GM12891 (cell line): ENCODE measurements around the gene CA4.
A peak's percentile ranks its signal among the peaks of the same experiment; 100 is the strongest.
"Not testable (repeated sequence)": the region's sequence is repeated elsewhere in the genome, so short reads cannot be mapped to it uniquely, and the experiment has no call there.

Source experiments
- DNase-seq: peaks from one replicate; pipeline ENCODE4 v3.0.0; 2011; ENCODE audit warnings: low spot score; ENCODE audit not compliant: insufficient read length
- FAIRE-seq: peaks from 2 replicates; lab custom pipeline; 2011; peaks lifted over from hg19 to GRCh38; lab: Jason Lieb, UNC
- PAX5 ChIP-seq: IDR thresholded peaks from 2 replicates; pipeline ENCODE4 v1.6.1; 2011; ENCODE audit warnings: low read length, moderate library complexity, mild to moderate bottlenecking; ENCODE audit not compliant: insufficient read depth, severe bottlenecking
- POLR2A ChIP-seq: IDR thresholded peaks from 2 replicates; pipeline ENCODE4 v1.6.1; 2011; ENCODE audit warnings: low read depth, low read length, control low read depth
- POLR2AphosphoS5 ChIP-seq: IDR thresholded peaks from 2 replicates; pipeline ENCODE4 v1.6.1; 2011; ENCODE audit warnings: low read depth, low read length, control low read depth
- POU2F2 ChIP-seq: IDR thresholded peaks from 2 replicates; pipeline ENCODE4 v1.6.1; 2011; ENCODE audit warnings: low read depth, mild to moderate bottlenecking, control low read depth, low read length, moderate library complexity
- SPI1 ChIP-seq: IDR thresholded peaks from 2 replicates; pipeline ENCODE4 v1.6.1; 2011; ENCODE audit warnings: low read depth, low read length, control low read depth
- TAF1 ChIP-seq: IDR thresholded peaks from 2 replicates; pipeline ENCODE4 v1.6.1; 2011; ENCODE audit warnings: low read depth, low read length, control low read depth

The CA4 gene

DNA sequence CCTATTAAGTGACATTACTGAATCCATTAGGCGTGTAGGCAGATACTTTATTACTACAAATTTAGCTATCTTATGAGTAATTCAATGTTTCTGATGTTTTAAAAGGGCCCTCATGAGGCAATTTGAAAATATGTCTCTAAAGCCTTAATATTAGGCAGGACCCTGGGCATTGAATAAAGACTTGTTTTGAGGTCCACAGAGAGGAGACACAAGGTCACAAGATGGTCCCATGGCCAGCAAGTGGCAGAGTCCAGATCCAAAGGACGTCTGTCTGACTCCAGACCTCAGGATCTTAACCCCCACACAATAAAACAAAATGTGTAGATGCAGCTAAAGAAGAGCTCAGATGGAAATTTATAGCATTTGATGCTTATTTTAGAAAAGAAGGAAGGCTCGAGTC, 39.2 kb upstream of the CA4 start:
- FAIRE-seq (no peak), DNase-seq (no peak)

DNA sequence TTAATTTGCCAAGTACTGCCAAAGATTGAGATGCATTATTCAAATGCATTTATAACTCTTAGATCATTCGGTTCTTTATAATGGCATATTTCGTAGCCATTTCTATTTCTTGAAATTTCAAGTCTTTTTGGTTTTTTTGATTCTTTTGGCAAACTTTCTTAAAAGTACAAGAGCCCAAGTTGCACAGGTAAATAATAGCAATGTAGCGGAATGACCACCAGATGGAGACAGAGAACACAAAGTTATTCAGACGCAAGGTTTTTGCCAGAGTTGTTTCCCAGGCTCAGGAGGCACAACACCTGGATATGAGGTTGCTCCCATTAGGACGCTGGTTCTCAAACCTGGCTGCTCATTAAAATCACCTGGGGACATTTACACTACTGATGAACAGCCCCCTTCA, 38.1 kb upstream of the CA4 start:
- FAIRE-seq: peak; percentile 87
- DNase-seq: not testable (repeated sequence)

More for the DNA sequence above, 39.2 kb upstream of the CA4 start:
- TF ChIP-seq PAX5: no peak
- TF ChIP-seq SPI1: no peak
- no peak for TF ChIP-seq POU2F2

DNA sequence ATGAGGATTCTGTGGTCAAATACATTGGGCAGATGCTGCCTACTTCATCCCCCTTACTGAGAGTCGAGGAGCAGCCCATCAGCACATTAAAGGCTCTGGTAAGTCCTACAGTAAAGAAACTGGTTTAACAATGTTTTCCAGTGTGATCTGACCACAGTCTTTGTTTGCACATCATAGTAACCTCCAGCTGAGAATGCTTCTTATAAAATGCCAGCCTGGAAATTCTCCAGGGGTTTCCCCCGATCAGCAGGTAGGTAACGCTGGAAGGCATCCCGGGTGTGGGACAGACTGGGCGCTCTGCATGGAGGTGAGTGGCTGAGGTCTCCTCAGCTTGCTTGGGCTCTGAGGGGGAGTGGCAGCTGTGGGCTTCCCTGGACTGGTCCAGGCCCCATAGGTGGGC, 34.4 kb upstream of the CA4 start:
- FAIRE-seq: not testable (repeated sequence)

DNA sequence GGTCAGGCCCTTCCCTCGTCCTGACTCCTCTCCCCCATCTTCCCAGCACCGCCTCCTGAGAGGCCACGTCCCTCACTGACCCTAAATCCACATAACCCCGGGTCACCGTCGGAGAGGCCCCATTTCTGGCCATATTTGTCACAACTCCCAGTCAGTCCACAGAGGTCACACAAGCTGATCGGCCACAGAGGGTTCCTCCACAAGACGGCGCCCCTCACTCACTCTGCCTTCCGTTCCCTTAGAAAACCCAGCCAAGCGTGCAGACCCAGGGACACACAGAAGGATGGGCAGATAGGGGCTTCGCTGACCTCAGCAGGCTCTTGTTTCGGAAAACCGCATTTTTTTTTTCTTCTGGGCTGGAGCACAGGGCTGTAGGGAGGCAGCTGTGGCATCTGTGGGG, 33.6 kb upstream of the CA4 start:
- FAIRE-seq, DNase-seq: not testable (repeated sequence)

More for the DNA sequence above, 34.4 kb upstream of the CA4 start:
- DNase-seq: not testable (repeated sequence)

DNA sequence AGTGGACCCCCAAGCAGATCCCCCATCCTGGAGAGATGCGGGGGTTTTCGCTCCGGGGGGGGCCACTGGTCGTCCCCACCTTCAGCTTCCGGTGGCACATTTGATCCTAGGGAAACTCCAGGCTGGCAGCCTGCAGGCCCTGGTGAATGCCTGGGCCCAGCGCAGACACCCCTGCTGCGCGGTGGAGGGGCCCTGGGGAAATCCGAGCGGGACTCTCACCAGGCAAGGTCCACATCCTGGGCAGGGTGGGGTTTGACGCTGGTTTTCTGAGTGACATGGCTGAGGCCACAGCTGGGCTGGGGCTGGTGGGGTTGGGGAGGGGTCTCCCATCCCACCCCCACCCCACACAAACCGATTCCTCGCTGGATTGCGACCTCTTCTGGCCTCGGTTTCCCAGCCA, 30.6 kb upstream of the CA4 start:
- DNase-seq, FAIRE-seq: not testable (repeated sequence)

DNA sequence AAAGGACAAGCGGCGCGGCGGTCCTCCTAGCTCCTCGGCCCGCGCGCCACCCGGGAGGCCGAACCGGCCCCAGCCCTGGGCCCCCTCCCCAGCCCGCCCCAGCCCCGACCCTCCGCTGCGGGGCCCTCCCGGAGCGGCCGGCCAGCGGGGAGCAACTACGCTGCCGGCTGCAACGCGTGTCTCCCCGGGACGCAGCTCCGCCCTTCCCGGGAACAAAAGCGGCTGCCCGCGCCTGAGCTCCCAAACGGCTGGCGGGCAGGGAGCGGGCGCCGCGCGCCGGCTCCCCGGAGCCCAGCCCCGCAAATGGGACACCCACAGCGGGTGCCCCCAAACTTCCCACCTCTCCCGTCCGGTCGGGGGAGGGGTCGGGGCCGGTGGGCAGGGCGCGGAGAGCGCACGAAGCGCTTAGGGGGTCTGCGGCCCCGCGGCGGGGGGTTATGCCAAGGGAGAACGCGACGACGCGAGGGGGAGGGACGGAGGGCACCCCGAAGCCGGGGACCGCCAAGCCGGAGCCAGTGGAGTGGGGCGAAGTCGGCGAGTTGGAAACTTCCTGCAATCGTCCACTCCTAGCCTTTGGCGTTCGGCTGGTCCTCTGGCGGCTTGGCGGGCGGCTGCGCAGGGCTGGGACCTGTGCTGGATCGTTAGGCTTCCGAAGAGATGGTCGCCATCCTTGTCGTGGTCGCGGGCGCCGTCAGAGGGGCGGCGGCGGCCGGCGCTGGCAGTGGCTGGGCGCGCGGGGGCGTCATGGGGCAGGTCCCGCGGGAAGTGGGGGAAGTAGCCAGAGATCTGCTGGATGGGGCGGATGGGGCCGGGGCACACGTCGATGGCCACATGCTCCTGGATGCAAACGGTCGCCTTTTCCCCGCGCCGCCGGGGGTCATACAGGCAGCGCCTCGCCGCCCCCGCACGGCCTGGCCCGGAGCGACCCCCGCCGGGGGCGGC, 29.7 kb upstream of the CA4 start:
- not testable (repeated sequence) for DNase-seq, FAIRE-seq

DNA sequence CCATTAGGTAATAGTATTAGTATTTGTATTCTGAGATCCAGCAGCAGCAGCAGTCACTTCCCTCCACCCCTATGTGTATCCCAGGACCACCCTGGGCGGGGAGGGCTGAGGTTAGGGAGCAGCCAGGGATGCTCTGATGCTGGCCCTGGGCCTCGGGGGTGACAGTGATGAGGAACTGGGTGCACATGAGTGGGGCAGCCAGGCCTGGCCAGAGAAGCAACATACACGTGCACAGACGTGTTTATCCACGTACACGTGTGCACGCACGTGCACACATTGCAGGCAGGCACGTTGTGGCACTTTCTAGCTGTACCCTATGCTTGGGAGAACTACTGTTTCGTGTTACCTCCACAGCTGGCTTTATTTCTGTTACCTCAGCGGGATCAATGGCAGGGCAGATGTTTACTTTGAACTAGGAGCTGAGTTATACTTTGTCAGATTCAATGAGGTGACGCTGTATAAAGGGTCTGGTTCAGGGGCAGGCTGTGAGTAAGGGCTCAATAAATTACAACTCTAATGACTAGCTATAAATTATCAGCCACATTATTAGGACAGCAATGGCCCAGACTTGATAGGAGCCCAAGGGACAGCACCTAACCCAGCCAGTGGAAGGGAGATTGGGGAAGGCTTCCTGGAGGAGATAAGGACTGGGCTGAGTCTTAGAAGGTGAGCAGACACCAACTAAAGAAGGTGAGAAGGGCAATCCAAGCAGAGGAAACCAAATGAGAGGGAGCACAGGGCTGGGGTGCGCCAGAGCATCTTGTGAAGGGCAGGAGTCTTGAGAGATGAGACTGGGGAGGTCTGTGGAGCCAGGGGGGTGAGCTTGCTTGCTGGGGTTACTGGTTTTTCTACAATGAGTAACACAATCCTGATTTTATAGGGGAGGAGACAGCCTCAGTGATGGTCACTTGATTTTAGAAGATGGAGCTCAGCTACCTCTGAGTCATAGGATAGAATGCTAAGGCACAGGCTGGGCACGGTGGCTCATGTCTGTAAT, 22.4 kb upstream of the CA4 start:
- TF ChIP-seq POU2F2: no peak
- no peak for TF ChIP-seq PAX5
- no peak for TF ChIP-seq SPI1
- TF ChIP-seq TAF1: no peak
- no peak for TF ChIP-seq POLR2AphosphoS5
- TF ChIP-seq POLR2A: no peak
- no peak for FAIRE-seq
- DNase-seq: no peak

DNA sequence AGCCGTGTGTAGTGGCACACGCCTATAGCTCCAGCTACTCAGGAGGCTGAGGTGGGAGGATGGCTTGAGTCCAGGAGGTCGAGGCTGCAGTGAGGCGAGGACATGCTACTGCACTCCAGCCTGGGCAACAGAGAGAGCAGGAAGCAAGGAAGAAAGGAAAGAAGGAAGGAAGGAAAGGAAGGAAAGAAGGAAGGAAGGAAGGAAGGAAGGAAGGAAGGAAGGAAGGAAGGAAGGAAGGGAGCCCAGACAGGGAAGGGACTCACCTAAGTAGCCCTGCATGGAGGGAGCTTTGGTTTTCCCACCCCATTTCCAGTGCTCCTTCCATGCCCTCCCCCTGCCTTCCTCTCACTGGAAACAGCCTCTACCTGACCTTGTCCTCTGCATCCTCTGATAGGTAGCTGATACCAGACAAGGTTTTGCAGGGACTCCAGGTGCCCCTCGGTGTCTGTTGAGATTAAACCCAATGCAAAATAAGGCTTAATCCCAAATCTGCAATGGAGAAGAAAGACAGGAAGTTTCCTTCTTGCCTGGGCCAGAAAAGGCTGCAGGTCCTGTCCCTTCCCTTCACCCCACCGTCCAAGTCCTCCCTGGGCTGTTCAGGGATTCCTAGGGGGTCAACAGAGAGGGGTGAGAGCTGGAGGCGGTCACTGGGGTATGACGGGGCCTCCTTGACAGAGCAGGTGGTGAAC, 21.5 kb upstream of the CA4 start:
- no peak for FAIRE-seq
- TF ChIP-seq TAF1 (no peak), POLR2A (no peak), POLR2AphosphoS5 (no peak), PAX5 (no peak), POU2F2 (no peak), SPI1 (no peak)
- DNase-seq: no peak

DNA sequence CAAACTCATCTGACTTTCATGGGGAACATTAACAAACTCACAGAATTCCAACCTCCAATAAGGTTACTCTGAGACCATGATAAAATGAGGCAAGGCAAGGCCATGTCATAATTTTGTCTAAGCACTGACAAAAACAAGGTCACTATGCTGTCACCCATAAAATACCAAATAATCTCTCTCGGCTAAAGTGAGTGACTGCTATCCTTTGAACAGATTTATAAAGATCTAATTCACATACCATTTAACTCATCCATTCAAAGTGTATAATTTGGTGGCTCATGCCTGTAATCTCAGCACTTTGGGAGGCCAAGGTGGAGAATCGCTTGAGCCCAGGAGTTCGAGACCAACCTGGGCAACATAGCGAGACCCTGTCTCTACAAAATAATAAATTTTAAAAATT, 20.6 kb upstream of the CA4 start:
- TF ChIP-seq TAF1: no peak
- FAIRE-seq (no peak), DNase-seq (no peak)

DNA sequence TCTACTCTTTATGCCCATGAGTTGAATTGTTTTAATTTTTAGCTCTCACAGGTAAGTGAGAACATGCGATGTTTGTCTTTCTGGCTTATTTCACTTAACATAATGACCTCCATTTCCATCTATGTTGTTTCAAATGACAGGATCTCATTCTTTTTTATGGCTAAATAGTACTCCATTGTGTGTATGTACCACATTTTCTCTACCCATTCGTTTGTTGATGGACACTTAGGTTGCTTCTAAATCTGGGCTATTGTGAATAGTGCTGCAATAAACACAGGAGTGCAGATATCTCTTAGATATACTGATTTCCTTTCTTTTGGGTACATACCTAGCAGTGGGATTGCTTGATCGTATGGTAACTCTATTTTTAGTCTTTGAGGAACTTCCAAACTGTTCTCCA, 19.3 kb upstream of the CA4 start:
- no peak for DNase-seq
- FAIRE-seq: no peak

More for the DNA sequence above, 19.3 kb upstream of the CA4 start:
- TF ChIP-seq POLR2A: no peak
- no peak for TF ChIP-seq POU2F2
- no peak for TF ChIP-seq TAF1
- no peak for TF ChIP-seq POLR2AphosphoS5
- no peak for TF ChIP-seq SPI1
- no peak for TF ChIP-seq PAX5
